WTC11 (cell line): ENCODE measurements around the gene GANAB. TPM values are rescaled to one million over a fixed set of nuclear protein-coding genes. Genes with fewer than 3 reads are reported as not detected.
A peak's percentile ranks its signal among the peaks of the same experiment; 100 is the strongest.

Source experiments
- ATAC-seq: fragments of 200-7000 bp; cut with Tn5 transposase; 2 replicates; pipeline ENCODE4 v1.10.0; 2021; ENCODE audit warnings: mild to moderate bottlenecking, moderate library complexity
- CTCF ChIA-PET: fragments of 300-600 bp; sonication (Branson Sonifier 250); formaldehyde crosslinking; loops from one replicate; lab custom pipeline; 2021; ENCODE audit warnings: antibody characterized with exemption; lab: Charles Lee
- POLR2A ChIA-PET: fragments of 350-600 bp; sonication (Branson Sonifier 250); formaldehyde crosslinking; loops from one replicate; lab custom pipeline; 2021; ENCODE audit warnings: antibody characterized with exemption; lab: Charles Lee
- DNase-seq: peaks from one replicate; pipeline ENCODE4 v3.0.0; 2021; ENCODE audit warnings: low spot score
- H3K27ac Mint-ChIP-seq: 2 replicates; pipeline ENCODE4 v1.8.0; 2021; ENCODE audit warnings: mixed read lengths
- H3K27me3 Mint-ChIP-seq: 2 replicates; pipeline ENCODE4 v1.8.0; 2021; ENCODE audit warnings: low read depth, mild to moderate bottlenecking, moderate library complexity, mixed read lengths
- H3K36me3 Mint-ChIP-seq: 2 replicates; pipeline ENCODE4 v1.8.0; 2021; ENCODE audit warnings: mixed read lengths
- H3K4me1 Mint-ChIP-seq: 2 replicates; pipeline ENCODE4 v1.8.0; 2022; ENCODE audit warnings: mixed read lengths
- H3K4me3 Mint-ChIP-seq: 2 replicates; pipeline ENCODE4 v1.8.0; 2021; ENCODE audit warnings: mild to moderate bottlenecking, moderate library complexity, mixed read lengths
- H3K9me3 Mint-ChIP-seq: 2 replicates; pipeline ENCODE4 v1.8.0; 2021; ENCODE audit warnings: mixed read lengths
- AFF4 ChIP-seq: sonication (generic); formaldehyde crosslinking; IDR thresholded peaks from 2 replicates; pipeline ENCODE4 v1.8.1; 2023; ENCODE audit warnings: mild to moderate bottlenecking, missing genetic modification reagents, borderline replicate concordance
- ATF1 ChIP-seq: sonication (generic); formaldehyde crosslinking; IDR thresholded peaks from 2 replicates; pipeline ENCODE4 v1.8.1; 2023; ENCODE audit warnings: mild to moderate bottlenecking, moderate library complexity, missing genetic modification reagents
- ATF2 ChIP-seq: sonication (generic); formaldehyde crosslinking; IDR thresholded peaks from 2 replicates; pipeline ENCODE4 v1.8.1; 2022; ENCODE audit warnings: low read depth, missing genetic modification reagents, borderline replicate concordance
- CREB1 ChIP-seq: sonication (generic); formaldehyde crosslinking; IDR thresholded peaks from 2 replicates; pipeline ENCODE4 v1.8.0; 2023; ENCODE audit warnings: mild to moderate bottlenecking, missing genetic modification reagents
- E2F4 ChIP-seq: sonication (generic); formaldehyde crosslinking; IDR thresholded peaks from 2 replicates; pipeline ENCODE4 v1.8.1; 2022; ENCODE audit warnings: low read depth, mild to moderate bottlenecking, moderate library complexity, missing genetic modification reagents, borderline replicate concordance
- ERG ChIP-seq: fragments of 250-450 bp; sonication (Bioruptor Pico); IDR thresholded peaks from 2 replicates; pipeline ENCODE4 v1.8.0; 2021; ENCODE audit warnings: mild to moderate bottlenecking
- FOXP4 ChIP-seq: sonication (generic); formaldehyde crosslinking; IDR thresholded peaks from 2 replicates; pipeline ENCODE4 v1.8.0; 2022; ENCODE audit warnings: mild to moderate bottlenecking, missing genetic modification reagents
- NFE2L1 ChIP-seq: sonication (generic); formaldehyde crosslinking; IDR thresholded peaks from 2 replicates; pipeline ENCODE4 v1.8.1; 2023; ENCODE audit warnings: missing genetic modification reagents
- NR1H2 ChIP-seq: sonication (generic); formaldehyde crosslinking; IDR thresholded peaks from 2 replicates; pipeline ENCODE4 v1.9.0; 2021; ENCODE audit warnings: mild to moderate bottlenecking, moderate library complexity, missing genetic modification reagents
- NR2C2 ChIP-seq: sonication (generic); formaldehyde crosslinking; IDR thresholded peaks from 2 replicates; pipeline ENCODE4 v1.8.0; 2022; ENCODE audit warnings: mild to moderate bottlenecking, missing genetic modification reagents
- PRRX2 ChIP-seq: fragments of 250-450 bp; sonication (Bioruptor Pico); IDR thresholded peaks from 2 replicates; pipeline ENCODE4 v1.8.0; 2021; ENCODE audit warnings: mild to moderate bottlenecking
- RELA ChIP-seq: sonication (generic); formaldehyde crosslinking; IDR thresholded peaks from 2 replicates; pipeline ENCODE4 v1.8.1; 2022; ENCODE audit warnings: missing genetic modification reagents, mild to moderate bottlenecking, borderline replicate concordance
- TEAD1 ChIP-seq: sonication (generic); formaldehyde crosslinking; IDR thresholded peaks from 2 replicates; pipeline ENCODE4 v1.8.0; 2022; ENCODE audit warnings: mild to moderate bottlenecking, missing genetic modification reagents
- ZBTB43 ChIP-seq: sonication (generic); formaldehyde crosslinking; IDR thresholded peaks from 2 replicates; pipeline ENCODE4 v1.8.1; 2023; ENCODE audit warnings: mild to moderate bottlenecking, missing genetic modification reagents
- ZNF281 ChIP-seq: sonication (generic); formaldehyde crosslinking; IDR thresholded peaks from 2 replicates; pipeline ENCODE4 v1.8.0; 2023; ENCODE audit warnings: mild to moderate bottlenecking, missing genetic modification reagents
- total RNA-seq: library from RNA; stranded (reverse); gene quantifications from 3 replicates; pipeline ENCODE4 v1.2.3, GENCODE V29; 2021

Gene GANAB
- total RNA-seq, 1 experiment from 2014 or later = 327 TPM

- TF ChIP-seq ZNF281 = no peak
- no peak for TF ChIP-seq AFF4
- TF ChIP-seq E2F4 (CRISPR knock-in tag) = no peak
Observed at GRCh38 chr11:62615521-62615920, 30.9 kb downstream of the GANAB start (continued).

GRCh38 chr11:62614275-62614674 is 32.1 kb downstream of the GANAB start:
- CTCF ChIA-PET = interaction anchor here (1.1 kb wide), 1 partner anchor 23 kb away, joined by 5 read pairs; the partner anchor contains the start of gene TUT1
- H3K4me3 Mint-ChIP-seq = no peak overlapping the region

GRCh38 chr11:62613291-62613778 is 33.1 kb downstream of the GANAB start:
- H3K27ac Mint-ChIP-seq = no peak overlapping the region
- ATAC-seq = no peak
- CTCF ChIA-PET = interaction anchor here (0.7 to 3.0 kb wide), 4 partner anchors 8 to 58 kb away, joined by 5 to 51 read pairs (median 24); partner anchors contain the start of genes B3GAT3, LBHD1, MTA2 and TUT1

More at GRCh38 chr11:62614275-62614674, 32.1 kb downstream of the GANAB start:
- H3K4me1 Mint-ChIP-seq = peaks cover 24% of the 10 kb centered on the region
- DNase-seq = no peak
- H3K27ac Mint-ChIP-seq = peak overlapping the region; percentile 41; the same call in 1 of the 2 replicates
- ATAC-seq = no peak
- no peaks in the 10 kb centered on the region for H3K36me3 Mint-ChIP-seq
- TF ChIP-seq CREB1 (CRISPR knock-in tag) (no peak), ATF1 (no peak), ZBTB43 (CRISPR knock-in tag) (no peak), NR2C2 (CRISPR knock-in tag) (no peak), ATF2 (CRISPR knock-in tag) (no peak)
- no peaks in the 10 kb centered on the region for H3K9me3 Mint-ChIP-seq
- POLR2A ChIA-PET = no interaction called here
- H3K27me3 Mint-ChIP-seq = peaks cover 9% of the 10 kb centered on the region; the same call in 1 of the 2 replicates

More at GRCh38 chr11:62613291-62613778, 33.1 kb downstream of the GANAB start:
- no peaks in the 10 kb centered on the region for H3K9me3 Mint-ChIP-seq
- H3K36me3 Mint-ChIP-seq = no peaks in the 10 kb centered on the region
- no peak for DNase-seq
- peaks cover 9% of the 10 kb centered on the region; the same call in 1 of the 2 replicates for H3K27me3 Mint-ChIP-seq
- TF ChIP-seq NR2C2 (CRISPR knock-in tag) (no peak), FOXP4 (CRISPR knock-in tag) (no peak), RELA (0 out of 2 replicates have a peak, but pooled peaks have one; percentile 35), ERG (no peak), PRRX2 (CRISPR knock-in tag) (no peak), NFE2L1 (CRISPR knock-in tag) (no peak), NR1H2 (CRISPR knock-in tag) (no peak), ATF1 (no peak), TEAD1 (CRISPR knock-in tag) (no peak)
- POLR2A ChIA-PET = interaction anchor here (1.4 to 3.7 kb wide), 2 partner anchors 8 to 22 kb away, joined by 8 to 21 read pairs; partner anchors contain the start of genes B3GAT3 and TUT1
- H3K4me3 Mint-ChIP-seq = peak overlapping the region; percentile 27; the same call in 1 of the 2 replicates
- peaks cover 24% of the 10 kb centered on the region for H3K4me1 Mint-ChIP-seq
